ENCODE data around the gene BMP6.

- TF ChIP-seq CTCF (IDR thresholded peaks at IDR 0.05; ENCODE audit: borderline replicate concordance, extremely low read depth, low read length, poor library complexity, severe bottlenecking) (no peak), EZH2 (IDR thresholded peaks at IDR 0.05; ENCODE audit: borderline replicate concordance, low read depth, low read length, severe bottlenecking) (no peak)
Measured at GRCh38 chr6:7684076-7684475, 41.8 kb upstream of the BMP6 start.
